T-helper 22 cell (primary cell): ENCODE data around the gene SLC43A1.

Experiments used
- DNase-seq: peaks from one replicate; pipeline ENCODE4 v3.0.0-alpha.2; 2020; ENCODE audit warnings: low read depth

Gene SLC43A1

DNA sequence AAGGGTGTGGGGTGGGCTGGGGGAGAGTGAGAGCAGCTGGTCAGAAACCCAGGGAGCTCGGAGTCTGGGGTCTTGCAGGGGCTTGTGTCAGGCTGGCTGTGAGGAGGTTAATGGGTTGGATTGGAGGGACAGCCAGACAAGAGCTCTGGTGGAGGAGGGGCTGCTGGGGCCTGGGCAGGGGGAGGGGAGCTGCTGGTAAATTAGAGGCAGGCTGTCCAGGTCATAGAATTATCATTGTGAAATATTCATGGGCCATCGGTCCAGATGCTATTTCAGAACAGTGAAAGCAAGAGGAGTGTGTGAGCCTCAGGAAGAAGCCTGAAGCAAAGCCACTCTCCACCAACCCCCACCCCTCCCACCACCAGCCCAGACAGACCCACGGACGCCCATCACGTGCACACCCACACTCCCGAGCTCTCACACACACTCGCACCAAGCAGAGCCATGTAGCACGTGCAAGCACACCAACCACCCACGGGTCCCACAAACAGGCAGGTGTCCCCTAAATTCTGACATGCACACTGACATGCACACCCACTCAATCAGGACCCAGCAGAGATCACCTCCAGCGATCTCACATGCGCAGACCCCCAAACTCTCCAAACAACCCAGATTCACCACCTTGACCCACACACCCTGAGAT is 36.4 kb downstream of the SLC43A1 start:
- DNase-seq: no peak

DNA sequence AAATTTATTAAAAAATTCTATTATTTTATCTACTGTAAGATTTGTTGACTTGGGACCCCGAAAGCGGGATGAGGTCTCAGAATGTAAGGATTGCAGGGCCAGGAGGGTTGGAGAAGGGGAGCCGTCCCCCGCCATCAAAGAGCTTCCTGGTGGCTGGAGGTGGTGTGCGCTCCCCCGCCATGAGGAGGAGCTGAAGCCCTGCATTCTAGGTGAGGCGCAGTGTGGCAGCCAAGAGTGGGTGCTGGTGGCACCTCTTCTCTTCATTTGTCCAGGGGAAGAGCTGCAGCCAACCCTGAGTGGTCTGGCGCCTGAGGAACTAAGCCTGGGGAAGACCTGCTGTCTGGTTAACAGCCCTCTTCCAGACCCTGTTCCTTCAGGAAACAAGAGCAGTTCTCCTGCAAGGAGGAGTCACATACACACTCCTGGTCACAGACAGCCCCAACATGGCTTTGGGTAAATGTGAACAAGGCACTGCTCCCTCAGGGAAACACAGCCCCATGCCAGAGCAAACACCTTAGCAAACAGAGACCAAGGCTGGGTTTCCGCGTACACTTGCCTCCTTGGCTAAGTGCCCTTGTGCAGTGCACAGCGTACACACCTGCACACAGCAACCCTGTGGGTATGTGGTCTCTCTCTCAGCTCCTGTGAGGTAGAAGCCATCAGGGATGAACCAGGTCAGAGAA is 37.9 kb downstream of the SLC43A1 start:
- DNase-seq: no peak

GRCh38 chr11:57476757-57477506 is 38.6 kb downstream of the SLC43A1 start:
- DNase-seq: no peak

DNA sequence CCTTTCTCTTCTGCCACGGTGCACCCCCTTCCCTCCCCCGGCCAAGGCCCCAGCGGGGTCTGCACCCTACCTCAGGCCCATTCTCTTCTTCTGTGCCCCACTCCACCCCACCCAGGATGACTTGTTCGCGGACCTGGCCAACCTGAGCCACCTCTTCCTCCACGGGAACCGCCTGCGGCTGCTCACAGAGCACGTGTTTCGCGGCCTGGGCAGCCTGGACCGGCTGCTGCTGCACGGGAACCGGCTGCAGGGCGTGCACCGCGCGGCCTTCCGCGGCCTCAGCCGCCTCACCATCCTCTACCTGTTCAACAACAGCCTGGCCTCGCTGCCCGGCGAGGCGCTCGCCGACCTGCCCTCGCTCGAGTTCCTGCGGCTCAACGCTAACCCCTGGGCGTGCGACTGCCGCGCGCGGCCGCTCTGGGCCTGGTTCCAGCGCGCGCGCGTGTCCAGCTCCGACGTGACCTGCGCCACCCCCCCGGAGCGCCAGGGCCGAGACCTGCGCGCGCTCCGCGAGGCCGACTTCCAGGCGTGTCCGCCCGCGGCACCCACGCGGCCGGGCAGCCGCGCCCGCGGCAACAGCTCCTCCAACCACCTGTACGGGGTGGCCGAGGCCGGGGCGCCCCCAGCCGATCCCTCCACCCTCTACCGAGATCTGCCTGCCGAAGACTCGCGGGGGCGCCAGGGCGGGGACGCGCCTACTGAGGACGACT is 39.3 kb downstream of the SLC43A1 start:
- no peak for DNase-seq

- DNase-seq: no peak
These were observed 39.8 kb downstream of the SLC43A1 start for GRCh38 chr11:57475671-57476046.

DNA sequence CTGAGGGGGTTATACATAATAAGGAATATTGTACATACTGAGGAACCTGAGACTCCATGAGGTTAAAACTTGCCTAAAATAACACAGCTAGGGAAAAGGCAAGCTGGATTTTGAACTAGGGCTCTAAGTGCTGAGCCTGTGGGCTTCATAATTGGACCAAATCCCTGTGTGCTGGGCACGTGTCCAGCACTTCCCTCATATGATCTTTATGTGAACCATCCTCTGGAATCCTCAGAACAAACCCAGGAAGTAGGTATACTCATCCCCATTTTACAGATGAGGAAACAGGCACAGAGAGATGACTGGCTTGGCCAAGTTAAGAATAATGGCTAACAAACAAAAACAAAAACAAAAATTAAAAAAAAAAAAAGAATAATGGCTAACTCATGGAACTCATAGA is 40.3 kb downstream of the SLC43A1 start:
- no peak for DNase-seq

DNA sequence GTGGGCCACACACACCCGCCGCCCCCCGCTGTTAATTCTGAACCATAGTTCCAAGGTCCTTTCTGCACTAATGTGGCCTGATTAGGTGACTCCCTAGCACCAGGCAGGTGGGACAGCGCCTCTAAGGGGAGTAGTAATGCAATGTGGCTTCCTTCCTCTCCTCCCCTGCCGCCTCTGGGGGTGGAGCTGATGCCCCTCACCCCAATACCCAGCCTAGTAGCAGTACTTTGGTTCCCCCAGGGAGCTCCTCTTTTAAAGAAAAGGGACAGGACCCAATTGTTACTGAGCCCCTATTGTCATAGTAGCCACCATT is 40.7 kb downstream of the SLC43A1 start:
- DNase-seq: no peak

- no peak for DNase-seq
These were observed 41.3 kb downstream of the SLC43A1 start for GRCh38 chr11:57474017-57474802.

- DNase-seq: no peak
These were observed 42.1 kb downstream of the SLC43A1 start for GRCh38 chr11:57473285-57473841.

DNA sequence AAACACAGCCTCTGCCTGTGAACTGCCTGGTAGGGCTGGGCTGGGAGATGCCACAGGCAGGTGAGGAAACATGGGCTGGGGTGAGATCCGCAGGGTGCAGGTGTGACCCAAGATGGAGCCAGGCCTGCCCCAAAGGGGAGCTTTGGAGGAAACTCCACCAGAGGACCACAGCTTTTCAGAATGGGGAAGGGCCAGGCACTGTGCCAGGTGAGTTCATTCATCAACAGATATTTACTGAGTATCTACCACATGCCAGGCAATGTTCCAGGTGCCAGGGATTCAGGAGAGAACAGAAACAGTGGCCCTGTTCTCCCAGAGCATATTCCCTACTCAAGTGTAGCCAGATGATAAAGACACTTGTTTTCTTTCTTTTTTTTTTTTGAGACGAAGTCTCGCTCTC is 44.0 kb downstream of the SLC43A1 start:
- DNase-seq: no peak

- no peak for DNase-seq
These were observed 46.2 kb downstream of the SLC43A1 start for GRCh38 chr11:57469268-57469667.

- DNase-seq: no peak
These were observed 47.2 kb downstream of the SLC43A1 start for GRCh38 chr11:57468276-57468675.

DNA sequence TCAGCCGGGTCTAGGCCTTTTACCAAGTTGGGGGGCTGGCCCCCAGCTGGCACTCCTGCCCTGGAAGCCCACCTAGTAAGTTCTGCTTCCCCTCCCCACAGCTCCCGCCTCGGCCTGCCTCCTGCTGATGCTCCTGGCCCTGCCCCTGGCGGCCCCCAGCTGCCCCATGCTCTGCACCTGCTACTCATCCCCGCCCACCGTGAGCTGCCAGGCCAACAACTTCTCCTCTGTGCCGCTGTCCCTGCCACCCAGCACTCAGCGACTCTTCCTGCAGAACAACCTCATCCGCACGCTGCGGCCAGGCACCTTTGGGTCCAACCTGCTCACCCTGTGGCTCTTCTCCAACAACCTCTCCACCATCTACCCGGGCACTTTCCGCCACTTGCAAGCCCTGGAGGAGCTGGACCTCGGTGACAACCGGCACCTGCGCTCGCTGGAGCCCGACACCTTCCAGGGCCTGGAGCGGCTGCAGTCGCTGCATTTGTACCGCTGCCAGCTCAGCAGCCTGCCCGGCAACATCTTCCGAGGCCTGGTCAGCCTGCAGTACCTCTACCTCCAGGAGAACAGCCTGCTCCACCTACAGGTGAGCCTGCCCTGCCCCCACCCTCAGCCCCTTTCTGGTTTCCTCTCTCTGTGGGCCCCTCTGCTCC is 47.9 kb downstream of the SLC43A1 start:
- DNase-seq: no peak

DNA sequence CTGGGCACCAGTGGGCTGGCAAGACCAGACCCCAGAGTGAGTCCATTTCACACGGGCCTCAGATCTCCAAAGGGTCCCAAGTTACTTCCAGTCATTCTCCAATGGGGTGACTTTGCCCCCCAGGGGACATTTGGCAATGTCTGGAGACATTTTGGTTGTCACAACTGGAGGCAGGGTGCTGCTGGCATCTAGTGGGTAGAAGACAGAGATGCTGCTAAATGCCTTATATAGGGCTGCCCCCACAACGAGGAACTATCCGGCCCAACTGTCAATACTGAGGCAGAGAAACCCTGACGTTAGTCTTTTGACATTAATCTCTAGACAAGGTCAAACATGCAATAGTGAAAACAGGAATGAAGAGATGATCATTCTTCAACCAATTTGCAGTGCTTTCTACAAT is 48.8 kb downstream of the SLC43A1 start:
- DNase-seq: no peak

DNA sequence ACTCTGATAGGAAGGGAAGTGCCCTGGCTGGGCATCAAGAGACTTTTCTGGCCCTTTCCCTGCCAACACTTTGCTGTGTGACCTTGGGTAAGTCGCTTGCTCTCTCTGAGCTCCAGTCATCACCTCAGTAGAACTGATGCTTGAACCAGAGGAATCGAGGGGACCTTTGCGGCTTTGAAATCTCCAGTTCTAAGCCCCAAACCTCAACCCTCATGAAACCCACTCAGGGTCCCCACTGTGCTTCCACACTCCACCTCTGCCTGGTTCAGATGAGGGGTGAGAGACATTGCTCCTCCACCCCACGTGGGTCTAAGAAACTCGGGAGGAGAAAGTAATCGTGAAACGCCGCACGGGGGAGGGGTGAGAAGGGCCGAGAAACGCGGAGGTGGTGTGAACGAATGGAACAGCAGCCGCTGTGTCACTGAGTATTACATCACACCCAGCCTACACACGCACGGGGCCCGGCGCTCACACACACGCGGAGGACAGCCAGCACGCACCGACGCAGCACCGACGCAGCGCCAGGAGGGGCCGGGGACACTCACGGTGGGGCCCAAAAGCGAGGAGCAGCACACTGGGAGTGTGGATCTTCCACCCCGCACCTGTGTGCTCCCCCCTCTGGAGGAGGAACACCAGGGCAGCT is 50.8 kb downstream of the SLC43A1 start:
- DNase-seq: no peak

GRCh38 chr11:57463671-57464538 is 51.6 kb downstream of the SLC43A1 start:
- DNase-seq: no peak

DNA sequence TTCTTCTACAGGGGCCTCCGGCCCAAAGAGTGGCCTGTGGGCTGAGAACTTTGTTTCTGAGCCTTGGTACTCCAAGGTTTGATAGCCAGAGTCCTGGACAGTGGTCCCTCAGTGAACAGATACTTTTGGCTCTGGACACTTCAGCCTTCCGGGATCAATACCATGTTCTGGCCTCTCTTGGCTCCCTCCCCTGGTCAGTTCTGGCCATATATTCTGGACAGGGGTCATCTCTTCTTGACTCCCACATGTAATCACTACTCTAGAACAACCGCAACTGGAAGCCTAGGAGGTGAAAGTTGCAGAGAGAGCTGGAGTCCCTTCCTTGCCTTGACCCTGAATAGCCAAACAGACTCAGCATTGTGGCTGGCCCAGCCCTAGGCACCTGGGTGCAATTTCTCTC is 52.9 kb downstream of the SLC43A1 start:
- no peak for DNase-seq

- DNase-seq: no peak
These were observed 53.5 kb downstream of the SLC43A1 start for GRCh38 chr11:57461841-57462489.
